Effector CD4-positive, alpha-beta T cell (primary cell): ENCODE measurements around the gene TXNDC15.

Experiments
- DNase-seq: peaks from one replicate; pipeline ENCODE4 v3.0.0-alpha.2; 2020

TXNDC15 gene

GRCh38 chr5:134932508-134932907 is 58.3 kb downstream of the TXNDC15 start:
- DNase-seq, result no peak

DNA sequence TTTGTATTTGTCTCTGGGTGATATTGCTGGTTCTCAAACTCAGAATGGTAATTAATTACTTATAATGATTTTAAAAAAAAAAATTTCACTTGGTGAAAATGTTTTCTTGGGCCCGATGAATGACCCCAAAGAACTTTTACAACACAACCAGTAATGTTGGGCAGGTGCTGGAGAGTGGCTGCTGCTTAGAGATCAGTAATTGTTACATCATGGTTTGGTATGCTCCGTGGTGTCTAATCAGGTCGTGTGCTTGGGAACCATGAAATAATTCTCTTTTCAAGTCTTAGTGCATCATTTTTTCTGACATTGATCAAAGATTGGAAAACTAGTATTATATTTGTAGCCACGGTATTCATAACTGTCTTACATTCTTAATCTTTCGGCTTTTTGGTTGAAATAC is 60.0 kb downstream of the TXNDC15 start:
- DNase-seq, result no peak

DNA sequence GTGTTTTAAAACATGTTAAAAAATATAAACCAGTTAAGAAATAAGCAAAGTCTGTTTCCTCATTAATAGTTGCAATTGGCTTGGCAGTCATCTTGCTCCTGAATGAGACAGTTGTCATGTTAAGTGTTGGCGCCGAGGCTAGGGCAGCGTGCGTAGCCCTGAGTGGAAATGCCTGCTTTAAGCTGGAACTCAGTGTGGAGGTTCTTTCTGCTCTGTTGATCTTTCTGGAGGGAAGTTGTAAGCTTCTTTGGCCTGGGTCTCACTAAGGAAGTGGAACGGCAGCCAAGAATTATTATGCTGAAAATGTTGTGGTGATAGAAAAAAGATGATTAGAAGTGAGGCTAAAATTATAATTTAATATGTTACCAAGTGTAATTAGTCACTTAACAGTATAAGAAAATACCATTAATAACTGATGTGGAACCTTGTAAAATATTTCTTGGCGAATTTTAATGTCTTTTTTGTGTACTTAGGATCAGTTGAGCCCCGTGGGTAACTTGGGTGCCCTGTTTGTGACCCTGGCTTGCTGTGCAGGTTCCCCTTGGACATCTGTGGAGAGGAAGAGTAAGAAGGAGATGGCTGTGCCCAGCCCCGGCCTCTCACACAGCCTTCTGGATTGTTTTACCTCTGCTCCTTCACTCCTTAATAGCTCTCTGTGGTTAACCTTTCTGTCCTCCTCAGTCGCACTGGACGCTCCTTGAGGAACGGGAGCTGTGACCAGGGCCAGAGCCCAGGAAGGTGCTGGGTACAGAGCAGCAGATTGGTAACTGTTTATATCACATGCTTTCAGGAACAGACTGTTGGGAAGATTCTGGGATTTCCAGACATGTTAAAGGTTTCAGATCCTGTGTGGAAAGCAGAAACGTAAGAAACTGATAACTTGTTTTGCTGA is 61.8 kb downstream of the TXNDC15 start:
- DNase-seq, result no peak

DNA sequence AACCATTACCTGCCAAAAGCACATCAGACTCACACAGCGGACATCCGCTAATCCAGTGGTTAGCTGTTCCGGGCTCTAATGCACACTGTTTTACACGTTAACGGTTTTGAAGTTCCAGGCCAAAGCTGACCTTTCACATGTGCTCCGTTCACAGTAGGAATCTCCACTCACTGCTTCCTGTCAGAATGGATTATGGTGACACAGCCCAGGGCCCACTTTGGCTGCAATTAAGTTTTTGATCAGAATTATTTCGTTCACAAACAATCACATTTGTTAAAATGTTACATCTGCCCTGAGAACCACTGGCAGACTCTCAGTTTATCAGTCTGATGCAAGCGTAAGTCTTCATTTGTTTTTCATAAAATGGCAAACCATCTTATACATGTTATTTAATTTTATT is 63.4 kb downstream of the TXNDC15 start:
- DNase-seq, result no peak

DNA sequence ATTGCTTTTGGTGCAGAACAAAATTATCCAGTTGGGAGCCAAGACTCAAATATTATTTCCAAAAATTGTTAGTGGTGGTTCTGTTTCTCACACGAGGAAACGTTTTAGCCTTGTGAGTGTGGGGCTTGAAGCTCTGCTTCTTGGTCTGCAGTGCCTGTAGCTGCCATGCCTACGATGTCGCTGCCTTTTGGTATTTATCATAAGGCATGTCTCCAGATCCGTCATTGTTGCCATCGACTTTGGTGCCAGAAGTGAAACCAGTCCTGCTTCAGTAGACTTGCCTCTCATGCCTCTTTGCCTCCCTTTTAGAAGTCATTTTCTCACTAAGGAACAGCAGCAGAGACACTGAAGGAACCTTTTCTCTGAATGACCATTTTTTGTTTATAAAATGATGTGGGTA is 63.9 kb downstream of the TXNDC15 start:
- no peak for DNase-seq

- no peak for DNase-seq
Observed at GRCh38 chr5:134939500-134939899, 65.3 kb downstream of the TXNDC15 start.

DNA sequence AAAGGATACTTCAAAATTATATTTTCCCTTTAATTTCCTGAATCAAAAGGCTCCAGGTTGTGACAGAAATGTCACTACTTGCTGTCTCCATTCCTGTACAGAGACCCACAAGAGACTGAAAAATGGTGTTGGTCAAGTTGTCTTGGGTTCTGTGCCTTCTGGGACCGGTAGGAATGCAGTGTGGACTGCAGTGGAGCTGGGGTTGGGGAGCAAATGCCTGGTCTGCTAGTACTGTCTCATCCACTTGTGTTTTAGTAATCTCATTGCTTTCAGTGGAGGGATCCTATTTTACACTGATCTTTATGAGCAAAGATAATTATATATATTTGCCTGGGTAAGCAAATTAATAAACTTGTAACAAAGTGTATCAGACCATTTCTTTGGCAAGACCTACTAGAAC is 69.4 kb downstream of the TXNDC15 start:
- DNase-seq, result no peak

DNA sequence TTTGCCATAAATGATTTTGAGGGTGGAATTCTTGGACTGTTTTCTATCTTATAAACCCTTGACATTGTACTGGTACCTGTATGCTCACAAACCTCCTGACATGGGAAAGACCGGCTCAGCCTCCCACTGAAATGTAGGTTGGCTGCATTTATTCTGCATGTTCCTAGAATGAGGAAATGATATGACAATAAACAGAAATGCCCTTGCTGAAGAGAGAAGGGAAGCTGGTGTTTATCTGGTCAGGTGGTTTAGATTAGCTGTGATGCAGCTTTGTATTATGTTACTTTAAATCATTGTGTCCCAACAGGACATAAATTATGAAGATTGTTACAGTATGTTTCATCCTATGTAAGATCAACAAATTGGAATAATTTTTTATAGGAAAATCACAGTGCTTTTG is 70.5 kb downstream of the TXNDC15 start:
- DNase-seq, result no peak

- no peak for DNase-seq
Observed at GRCh38 chr5:134945041-134945440, 70.9 kb downstream of the TXNDC15 start.

DNA sequence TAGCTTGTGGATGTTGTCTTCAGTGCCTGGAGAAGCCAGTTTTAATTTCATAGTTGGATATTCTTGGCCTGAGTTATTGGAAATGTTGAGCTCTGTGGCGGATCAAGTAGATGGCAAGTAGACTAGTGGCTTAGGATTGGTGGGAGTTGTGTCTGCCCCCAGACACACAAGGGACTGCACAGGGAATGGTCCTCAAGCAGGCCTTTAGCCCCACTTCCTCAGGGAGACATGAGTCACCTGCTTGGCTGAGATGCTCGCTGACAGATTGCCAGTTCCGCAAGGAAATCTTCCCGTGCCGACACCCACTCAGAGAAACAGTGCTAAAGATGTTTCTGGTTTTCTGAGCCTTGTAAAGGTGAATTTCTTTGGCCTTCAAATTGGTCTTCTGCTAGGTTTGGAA is 74.7 kb downstream of the TXNDC15 start:
- no peak for DNase-seq

DNA sequence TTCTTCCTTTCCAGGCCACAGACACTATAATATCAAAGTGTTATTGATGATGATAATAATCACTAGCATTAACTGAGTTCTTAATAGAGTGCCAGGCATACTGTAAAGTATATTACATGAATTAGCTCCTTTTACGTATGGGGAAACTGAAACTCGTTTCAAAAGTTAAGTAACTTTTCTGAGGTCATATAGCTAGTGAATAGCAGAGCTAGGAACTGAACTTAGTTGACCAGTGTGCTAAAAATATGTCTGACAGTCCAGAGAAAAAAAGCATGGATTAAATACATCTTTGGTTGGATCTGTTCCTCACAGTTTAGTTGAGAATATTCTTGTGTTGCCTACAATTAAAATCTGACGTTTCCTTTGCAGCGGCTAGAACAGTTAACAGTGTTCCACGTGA is 75.1 kb downstream of the TXNDC15 start:
- no peak for DNase-seq
